ENCODE data around the gene ZNF428. TPM values are rescaled to one million over a fixed set of nuclear protein-coding genes. Genes with fewer than 3 reads are reported as not detected.
"Not testable (repeated sequence)": the region's sequence is repeated elsewhere in the genome, so short reads cannot be mapped to it uniquely, and the experiment has no call there.

ZNF428 gene
- total RNA-seq, 2 experiments from 2014 or later, result 29.9 to 31.5 TPM

GRCh38 chr19:43639519-43640423 is 20.3 kb upstream of the ZNF428 start, which contains the start of gene CADM4:
Gene CADM4 (minus strand): TSS chr19:43639850. CDS start chr19:43639790, 60 bp downstream.
- ChIA-PET POLR2A (no interaction called here), CTCF (no interaction called here)
- Mint-ChIP-seq H3K27ac (peak within 1 kb of the TSS; percentile 11), H3K4me1 (ENCODE audit: low read depth) (peaks cover 17% of the 10 kb centered on the region), H3K27me3 (ENCODE audit: low read depth) (peaks cover 55% of the 10 kb centered on the region), H3K9me3 (ENCODE audit: insufficient read depth) (no peaks in the 10 kb centered on the region), H3K4me3 (peak within 1 kb of the TSS; percentile 70), H3K36me3 (ENCODE audit: low read depth) (no peaks in the 10 kb centered on the region)
- DNase-seq (peak; percentile 48), ATAC-seq (peak; percentile 84)

GRCh38 chr19:43638995-43639518 is 19.6 kb upstream of the ZNF428 start:
- Mint-ChIP-seq H3K4me1 (ENCODE audit: low read depth) (peaks cover 17% of the 10 kb centered on the region), H3K9me3 (ENCODE audit: insufficient read depth) (no peaks in the 10 kb centered on the region), H3K27ac (no peak overlapping the region), H3K27me3 (ENCODE audit: low read depth) (peaks cover 55% of the 10 kb centered on the region), H3K36me3 (ENCODE audit: low read depth) (no peaks in the 10 kb centered on the region), H3K4me3 (peak overlapping the region; percentile 57)
- no peak for ATAC-seq
- ChIA-PET CTCF (no interaction called here), POLR2A (no interaction called here)
- no peak for DNase-seq

- DNase-seq (no peak), ATAC-seq (no peak)
- Mint-ChIP-seq H3K27me3 (ENCODE audit: low read depth) (peaks cover 54% of the 10 kb centered on the region), H3K27ac (no peak overlapping the region), H3K4me3 (peak overlapping the region; percentile 57), H3K4me1 (ENCODE audit: low read depth) (peaks cover 17% of the 10 kb centered on the region), H3K36me3 (ENCODE audit: low read depth) (no peaks in the 10 kb centered on the region), H3K9me3 (ENCODE audit: insufficient read depth) (no peaks in the 10 kb centered on the region)
- POLR2A ChIA-PET, result no interaction called here
- CTCF ChIA-PET, result interaction anchor here (0.6 kb wide), 1 partner anchor 191 kb away, joined by 3 read pairs; no protein-coding TSS in a partner anchor
Measured at GRCh38 chr19:43638214-43638994, 19.0 kb upstream of the ZNF428 start.

- peaks cover 14% of the 10 kb centered on the region for H3K4me1 Mint-ChIP-seq (ENCODE audit: low read depth)
Measured at GRCh38 chr19:43636121-43636683, 16.8 kb upstream of the ZNF428 start.

GRCh38 chr19:43635561-43635940 is 16.1 kb upstream of the ZNF428 start:
- peaks cover 33% of the 10 kb centered on the region for H3K27me3 Mint-ChIP-seq (ENCODE audit: low read depth)
- CTCF ChIA-PET; DNase-seq; H3K4me3 Mint-ChIP-seq; H3K27ac Mint-ChIP-seq; H3K9me3 Mint-ChIP-seq (ENCODE audit: insufficient read depth); H3K36me3 Mint-ChIP-seq (ENCODE audit: low read depth); ATAC-seq; POLR2A ChIA-PET: not testable (repeated sequence)
- H3K4me1 Mint-ChIP-seq (ENCODE audit: low read depth), result peaks cover 12% of the 10 kb centered on the region

More at GRCh38 chr19:43636121-43636683, 16.8 kb upstream of the ZNF428 start:
- no peak for ATAC-seq
- ChIA-PET POLR2A (no interaction called here), CTCF (no interaction called here)
- H3K4me3 Mint-ChIP-seq, result no peak overlapping the region
- peaks cover 38% of the 10 kb centered on the region for H3K27me3 Mint-ChIP-seq (ENCODE audit: low read depth)
- H3K27ac Mint-ChIP-seq, result no peak overlapping the region
- DNase-seq, result no peak
- H3K9me3 Mint-ChIP-seq (ENCODE audit: insufficient read depth), result no peaks in the 10 kb centered on the region
- H3K36me3 Mint-ChIP-seq (ENCODE audit: low read depth), result no peaks in the 10 kb centered on the region

GRCh38 chr19:43634872-43635560 is 15.6 kb upstream of the ZNF428 start:
- DNase-seq (no peak), ATAC-seq (no peak)
- H3K4me3 Mint-ChIP-seq, result no peak overlapping the region

GRCh38 chr19:43634506-43634871 is 15.1 kb upstream of the ZNF428 start:
- Mint-ChIP-seq H3K4me1 (ENCODE audit: low read depth) (peaks cover 8% of the 10 kb centered on the region), H3K9me3 (ENCODE audit: insufficient read depth) (no peaks in the 10 kb centered on the region), H3K27me3 (ENCODE audit: low read depth) (peaks cover 27% of the 10 kb centered on the region), H3K27ac (no peak overlapping the region), H3K4me3 (no peak overlapping the region), H3K36me3 (ENCODE audit: low read depth) (no peaks in the 10 kb centered on the region)
- ChIA-PET POLR2A (no interaction called here), CTCF (interaction anchor here (1.2 kb wide), 1 partner anchor 39 kb away, joined by 5 read pairs; the partner anchor contains the start of gene IRGQ)
- DNase-seq, result no peak
- no peak for ATAC-seq

More at GRCh38 chr19:43634872-43635560, 15.6 kb upstream of the ZNF428 start:
- no peak overlapping the region for H3K27ac Mint-ChIP-seq
- H3K36me3 Mint-ChIP-seq (ENCODE audit: low read depth), result no peaks in the 10 kb centered on the region
- peaks cover 29% of the 10 kb centered on the region for H3K27me3 Mint-ChIP-seq (ENCODE audit: low read depth)
- no peaks in the 10 kb centered on the region for H3K9me3 Mint-ChIP-seq (ENCODE audit: insufficient read depth)
- CTCF ChIA-PET, result interaction anchor here (0.7 kb wide), 1 partner anchor 1459 kb away, joined by 3 read pairs; no protein-coding TSS in a partner anchor
- H3K4me1 Mint-ChIP-seq (ENCODE audit: low read depth), result peaks cover 9% of the 10 kb centered on the region
- POLR2A ChIA-PET, result no interaction called here

GRCh38 chr19:43634068-43634467 is 14.6 kb upstream of the ZNF428 start:
- H3K9me3 Mint-ChIP-seq (ENCODE audit: insufficient read depth), result no peaks in the 10 kb centered on the region
- ATAC-seq, result no peak
- no peak for DNase-seq
- no peak overlapping the region for H3K4me3 Mint-ChIP-seq
- H3K27me3 Mint-ChIP-seq (ENCODE audit: low read depth), result peaks cover 25% of the 10 kb centered on the region
- POLR2A ChIA-PET, result no interaction called here
- no peak overlapping the region for H3K27ac Mint-ChIP-seq
- H3K4me1 Mint-ChIP-seq (ENCODE audit: low read depth), result peaks cover 6% of the 10 kb centered on the region
- H3K36me3 Mint-ChIP-seq (ENCODE audit: low read depth), result no peaks in the 10 kb centered on the region
- CTCF ChIA-PET, result interaction anchor here (1.2 kb wide), 1 partner anchor 39 kb away, joined by 5 read pairs; the partner anchor contains the start of gene IRGQ

GRCh38 chr19:43633520-43633919 is 14.1 kb upstream of the ZNF428 start:
- no peak for ATAC-seq
- Mint-ChIP-seq H3K4me1 (ENCODE audit: low read depth) (peaks cover under 1% of the 10 kb centered on the region), H3K4me3 (no peak overlapping the region), H3K9me3 (ENCODE audit: insufficient read depth) (no peaks in the 10 kb centered on the region), H3K27me3 (ENCODE audit: low read depth) (peaks cover 22% of the 10 kb centered on the region), H3K36me3 (ENCODE audit: low read depth) (no peaks in the 10 kb centered on the region), H3K27ac (no peak overlapping the region)
- no peak for DNase-seq
- CTCF ChIA-PET, result interaction anchor here (1.2 kb wide), 1 partner anchor 38 kb away, joined by 5 read pairs; the partner anchor contains the start of gene IRGQ
- POLR2A ChIA-PET, result no interaction called here

- Mint-ChIP-seq H3K4me1 (ENCODE audit: low read depth) (peaks cover 6% of the 10 kb centered on the region), H3K36me3 (ENCODE audit: low read depth) (no peaks in the 10 kb centered on the region), H3K27me3 (ENCODE audit: low read depth) (peaks cover 7% of the 10 kb centered on the region), H3K4me3 (no peak overlapping the region), H3K27ac (no peak overlapping the region), H3K9me3 (ENCODE audit: insufficient read depth) (no peaks in the 10 kb centered on the region)
- ChIA-PET POLR2A (no interaction called here), CTCF (no interaction called here)
- ATAC-seq (no peak), DNase-seq (no peak)
Measured at GRCh38 chr19:43631491-43631890, 12.1 kb upstream of the ZNF428 start.

Measured in activated CD8-positive, alpha-beta T cell treated with anti-CD3 and anti-CD28 coated beads, Interleukin-2, amount 10 ng/mL, durations not matched to agents 7 days and 5 days (primary cell).